GM12864 (cell line): ENCODE data around the gene DAB2IP.

Experiments used
- DNase-seq: peaks from one replicate; pipeline ENCODE4 v3.0.0-alpha.2; 2011; ENCODE audit warnings: low read depth
- H3K4me3 ChIP-seq: 2 replicates; pipeline ENCODE4 v1.5.1; 2011; ENCODE audit warnings: mild to moderate bottlenecking, low read depth, low read length, control low read depth
- CTCF ChIP-seq: IDR thresholded peaks from 2 replicates; pipeline ENCODE4 v1.5.1; 2011; ENCODE audit warnings: low read depth, mild to moderate bottlenecking, moderate library complexity, low read length, control low read depth, inconsistent platforms; ENCODE audit errors: missing control alignments

DAB2IP gene

GRCh38 chr9:121748074-121748473 is 96.6 kb downstream of the DAB2IP start:
- TF ChIP-seq CTCF = no peak
- no peak for DNase-seq
- H3K4me3 ChIP-seq = no peak overlapping the region

GRCh38 chr9:121748727-121749423 is 97.4 kb downstream of the DAB2IP start:
- no peak for DNase-seq

GRCh38 chr9:121749614-121750013 is 98.2 kb downstream of the DAB2IP start:
- TF ChIP-seq CTCF = no peak
- H3K4me3 ChIP-seq = no peak overlapping the region
- no peak for DNase-seq

More at GRCh38 chr9:121748727-121749423, 97.4 kb downstream of the DAB2IP start:
- no peak for TF ChIP-seq CTCF
- no peak overlapping the region for H3K4me3 ChIP-seq

GRCh38 chr9:121750259-121750714 is 98.9 kb downstream of the DAB2IP start:
- no peak overlapping the region for H3K4me3 ChIP-seq
- TF ChIP-seq CTCF = no peak
- no peak for DNase-seq

- no peak for DNase-seq
- no peak overlapping the region for H3K4me3 ChIP-seq
- no peak for TF ChIP-seq CTCF
Measured at GRCh38 chr9:121750715-121751623, 99.5 kb downstream of the DAB2IP start.

GRCh38 chr9:121751686-121752445 is 100.4 kb downstream of the DAB2IP start:
- no peak for TF ChIP-seq CTCF
- no peak for DNase-seq
- H3K4me3 ChIP-seq = no peak overlapping the region
